PC-9 (cell line): ENCODE data around the gene ZNRD2. TPM values are rescaled to one million over a fixed set of nuclear protein-coding genes. Genes with fewer than 3 reads are reported as not detected.

Experiments
- BruUV-seq: library from RNA; stranded (reverse); fragments of 400-500 nt; replicated peaks from 2 replicates; lab custom pipeline; 2021; lab: Mats Ljungman, UMichigan
- CTCF ChIA-PET: fragments of 300-600 bp; sonication (Branson Sonifier 250); formaldehyde crosslinking; loops from one replicate; lab custom pipeline; 2022; ENCODE audit warnings: antibody characterized with exemption; lab: Charles Lee
- POLR2A ChIA-PET: fragments of 300-600 bp; sonication (Branson Sonifier 250); formaldehyde crosslinking; loops from one replicate; lab custom pipeline; 2022; ENCODE audit warnings: antibody characterized with exemption; ENCODE audit not compliant: unreplicated experiment; lab: Charles Lee
- DNase-seq, 2 experiments: peaks; one replicate each; pipeline versions ENCODE4 v3.0.0 to v3.0.0-alpha.2; 2015 to 2022; ENCODE audit warnings: mixed read lengths in 1 of 2
- H2AFZ ChIP-seq: fragments of 200-600 bp; sonication (generic); 2 replicates; pipeline ENCODE4 v1.8.1; 2017; ENCODE audit warnings: antibody characterized with exemption
- H3F3A ChIP-seq: fragments of 200-600 bp; sonication (generic); 2 replicates; pipeline ENCODE4 v1.8.1; 2017; ENCODE audit warnings: antibody characterized with exemption, mild to moderate bottlenecking, low read depth; ENCODE audit not compliant: insufficient read depth
- H3K27ac ChIP-seq: fragments of 200-600 bp; sonication (generic); 2 replicates; pipeline ENCODE4 v1.6.1; 2016; ENCODE audit warnings: mixed run types
- H3K27me3 ChIP-seq: fragments of 200-600 bp; sonication (generic); 2 replicates; pipeline ENCODE4 v1.6.1; 2016; ENCODE audit warnings: low read depth, mixed run types; ENCODE audit not compliant: insufficient read depth
- H3K36me3 ChIP-seq: fragments of 200-600 bp; sonication (generic); 2 replicates; pipeline ENCODE4 v1.6.1; 2016; ENCODE audit warnings: low read depth, mixed run types
- H3K4me1 ChIP-seq: fragments of 200-600 bp; sonication (generic); replicated peaks from 2 replicates; pipeline ENCODE4 v1.6.1; 2016; ENCODE audit warnings: mixed run types; ENCODE audit not compliant: insufficient read depth
- H3K4me2 ChIP-seq: fragments of 200-600 bp; sonication (generic); 2 replicates; pipeline ENCODE4 v1.6.1; 2017; ENCODE audit warnings: mixed run types
- H3K4me3 ChIP-seq: fragments of 200-600 bp; sonication (generic); 2 replicates; pipeline ENCODE4 v1.6.1; 2016; ENCODE audit warnings: mixed run types
- H3K79me2 ChIP-seq: fragments of 200-600 bp; sonication (generic); 2 replicates; pipeline ENCODE4 v1.6.1; 2017; ENCODE audit warnings: low read depth, mixed run types
- H3K9me2 ChIP-seq: fragments of 200-600 bp; sonication (generic); 2 replicates; pipeline ENCODE4 v1.8.1; 2017; ENCODE audit warnings: mild to moderate bottlenecking; ENCODE audit not compliant: insufficient read depth
- H3K9me3 ChIP-seq: fragments of 200-600 bp; sonication (generic); 2 replicates; pipeline ENCODE4 v1.8.1; 2016; ENCODE audit warnings: low read depth; ENCODE audit not compliant: insufficient read depth
- H4K20me1 ChIP-seq: fragments of 200-600 bp; sonication (generic); 2 replicates; pipeline ENCODE4 v1.8.1; 2017; ENCODE audit not compliant: insufficient read depth
- EZH2 ChIP-seq: fragments of 200-600 bp; sonication (generic); IDR thresholded peaks from 2 replicates; pipeline ENCODE4 v1.8.0; 2017; ENCODE audit warnings: antibody characterized with exemption, low read depth
- intact Hi-C: fragments of 100-400 bp; cut with micrococcal nuclease; formaldehyde crosslinking; loops from one replicate; pipeline ENCODE4 v1.10.0; 2022; ENCODE audit not compliant: unreplicated experiment
- total RNA-seq: library from RNA; stranded (reverse); gene quantifications from 2 replicates; pipeline ENCODE4 v1.2.3, GENCODE V29; 2021
- TF ChIP-seq, protein P1 (sequence below): fragments of 200-600 bp; sonication (generic); conservative IDR thresholded peaks from 2 replicates; pipeline ENCODE4 v1.6.1; 2017; ENCODE audit warnings: mixed run types, antibody characterized with exemption, mild to moderate bottlenecking, moderate library complexity

ZNRD2 gene
- total RNA-seq, 1 experiment from 2014 or later = 51.4 TPM

DNA sequence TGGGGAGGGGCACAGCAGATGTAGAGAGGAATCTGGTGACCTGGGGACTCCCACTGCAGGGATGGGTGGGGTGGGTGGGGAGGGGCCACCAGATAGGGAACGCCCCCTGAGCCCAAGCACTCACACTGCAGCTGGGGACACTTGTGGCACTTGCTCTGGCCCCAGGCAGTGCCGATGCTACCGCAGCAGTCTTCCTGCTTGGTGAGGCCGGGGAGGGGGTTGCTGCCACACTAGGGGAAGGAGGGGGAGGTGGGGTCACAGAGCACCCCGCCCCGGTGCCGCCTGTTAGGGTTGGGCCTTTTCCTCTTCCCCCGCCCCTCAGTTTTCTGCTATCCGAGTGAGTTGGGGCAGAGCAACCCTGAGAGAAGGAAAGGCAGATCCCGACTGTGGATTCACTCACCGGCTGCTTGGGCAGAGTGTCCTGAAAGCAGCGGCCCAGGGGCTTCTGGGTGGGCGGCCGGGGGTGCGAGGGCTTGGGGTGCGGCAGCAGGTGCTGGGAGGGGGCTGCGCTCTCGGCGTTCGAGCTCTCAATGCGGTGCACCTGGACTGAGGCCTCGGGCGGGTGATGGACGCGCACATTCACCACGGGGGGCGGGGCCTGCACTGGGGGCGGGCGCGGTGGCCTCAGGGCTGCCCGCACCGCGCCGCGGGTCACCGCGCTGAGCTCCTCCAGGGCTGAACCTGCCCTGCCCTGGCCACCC is 16.8 kb upstream of the ZNRD2 start:
- H3K9me2 ChIP-seq = no peaks in the 10 kb centered on the region
- H2AFZ ChIP-seq = no peak overlapping the region
- H3K27me3 ChIP-seq = no peaks in the 10 kb centered on the region
- intact Hi-C loops = no loop called here
- peak; percentile 79 to 93 for DNase-seq
- H3K9me3 ChIP-seq = no peaks in the 10 kb centered on the region
- peak overlapping the region; percentile 86 for H3K4me2 ChIP-seq
- H4K20me1 ChIP-seq = peaks cover 16% of the 10 kb centered on the region
- H3K36me3 ChIP-seq = peaks cover 31% of the 10 kb centered on the region
- H3K4me1 ChIP-seq = peaks cover 42% of the 10 kb centered on the region
- peak overlapping the region; percentile 63 for H3K27ac ChIP-seq
- TF ChIP-seq EZH2 = no peak
- TF ChIP-seq, protein P1, sequence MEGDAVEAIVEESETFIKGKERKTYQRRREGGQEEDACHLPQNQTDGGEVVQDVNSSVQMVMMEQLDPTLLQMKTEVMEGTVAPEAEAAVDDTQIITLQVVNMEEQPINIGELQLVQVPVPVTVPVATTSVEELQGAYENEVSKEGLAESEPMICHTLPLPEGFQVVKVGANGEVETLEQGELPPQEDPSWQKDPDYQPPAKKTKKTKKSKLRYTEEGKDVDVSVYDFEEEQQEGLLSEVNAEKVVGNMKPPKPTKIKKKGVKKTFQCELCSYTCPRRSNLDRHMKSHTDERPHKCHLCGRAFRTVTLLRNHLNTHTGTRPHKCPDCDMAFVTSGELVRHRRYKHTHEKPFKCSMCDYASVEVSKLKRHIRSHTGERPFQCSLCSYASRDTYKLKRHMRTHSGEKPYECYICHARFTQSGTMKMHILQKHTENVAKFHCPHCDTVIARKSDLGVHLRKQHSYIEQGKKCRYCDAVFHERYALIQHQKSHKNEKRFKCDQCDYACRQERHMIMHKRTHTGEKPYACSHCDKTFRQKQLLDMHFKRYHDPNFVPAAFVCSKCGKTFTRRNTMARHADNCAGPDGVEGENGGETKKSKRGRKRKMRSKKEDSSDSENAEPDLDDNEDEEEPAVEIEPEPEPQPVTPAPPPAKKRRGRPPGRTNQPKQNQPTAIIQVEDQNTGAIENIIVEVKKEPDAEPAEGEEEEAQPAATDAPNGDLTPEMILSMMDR = no peak
- H3K79me2 ChIP-seq = peaks cover 50% of the 10 kb centered on the region
- ChIA-PET CTCF (interaction anchor here (0.5 to 0.7 kb wide), 4 partner anchors 17 to 200 kb away, joined by 3 to 5 read pairs (median 3); partner anchors contain the start of genes FAM89B and ZNRD2), POLR2A (interaction anchor here (0.5 to 1.4 kb wide), 11 partner anchors 12 to 183 kb away, joined by 3 to 15 read pairs (median 4); partner anchors contain the start of genes FAM89B, KCNK7, NEAT1 and PCNX3)
- H3F3A ChIP-seq = peaks cover 64% of the 10 kb centered on the region
- no TSS peak for BruUV-seq
- peak overlapping the region; percentile 60 for H3K4me3 ChIP-seq

DNA sequence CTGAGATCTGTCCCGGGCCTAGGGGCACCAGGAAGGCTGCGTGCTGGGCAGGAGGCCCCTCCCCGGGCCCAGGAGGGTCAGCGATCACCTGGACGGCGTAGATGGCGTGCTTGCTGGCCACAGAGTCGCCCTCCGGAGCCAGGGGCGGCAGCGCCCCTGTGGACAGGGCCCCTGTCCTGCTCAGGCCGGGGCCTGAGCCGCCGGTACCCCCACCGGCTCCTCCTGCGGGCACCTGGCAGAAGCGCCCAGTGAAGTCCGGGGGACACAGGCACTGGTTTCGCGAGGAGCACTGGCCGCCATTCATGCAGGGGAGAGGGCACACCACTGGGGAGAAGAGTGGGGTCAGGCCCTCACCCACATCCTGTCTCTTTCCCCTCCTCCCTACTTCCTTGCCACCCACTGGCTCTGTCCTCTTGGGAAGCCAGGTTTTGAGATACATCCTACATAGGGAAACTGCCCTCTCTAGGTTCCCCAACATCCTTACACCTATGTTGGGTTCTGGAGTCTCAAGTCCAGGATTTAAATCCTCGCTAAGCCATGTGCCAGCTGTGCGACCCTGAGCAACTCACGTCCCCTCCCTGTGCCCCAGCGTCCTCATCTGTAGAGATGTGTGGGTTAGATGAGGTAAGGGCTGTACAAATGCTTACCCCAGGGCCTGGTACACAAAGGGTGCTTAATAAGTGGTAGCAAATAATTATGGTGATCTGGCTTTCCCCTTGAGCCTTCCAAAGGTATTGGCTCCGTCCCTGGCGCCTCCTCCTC is 16.0 kb upstream of the ZNRD2 start:
- Histone ChIP-seq H3K4me1 (peaks cover 50% of the 10 kb centered on the region), H3K9me3 (no peaks in the 10 kb centered on the region), H3K27ac (peak overlapping the region; percentile 63), H3K4me3 (peak overlapping the region; percentile 60), H3K9me2 (no peaks in the 10 kb centered on the region), H3K79me2 (peaks cover 56% of the 10 kb centered on the region), H4K20me1 (peaks cover 16% of the 10 kb centered on the region), H3K36me3 (peaks cover 24% of the 10 kb centered on the region), H2AFZ (no peak overlapping the region), H3K4me2 (peak overlapping the region; percentile 86), H3F3A (peaks cover 63% of the 10 kb centered on the region), H3K27me3 (no peaks in the 10 kb centered on the region)
- CTCF ChIA-PET = interaction anchor here (0.5 to 1.4 kb wide), 3 partner anchors 13 to 201 kb away, joined by 3 to 7 read pairs (median 5); no protein-coding TSS in a partner anchor
- POLR2A ChIA-PET = interaction anchor here (0.6 to 1.0 kb wide), 4 partner anchors 42 to 183 kb away, joined by 3 to 15 read pairs (median 4); partner anchors contain the start of genes KCNK7, NEAT1 and PCNX3
- no TSS peak for BruUV-seq
- no peak for TF ChIP-seq EZH2
- TF ChIP-seq, protein P1 = no peak
- DNase-seq = no peak
- intact Hi-C loops = no loop called here

DNA sequence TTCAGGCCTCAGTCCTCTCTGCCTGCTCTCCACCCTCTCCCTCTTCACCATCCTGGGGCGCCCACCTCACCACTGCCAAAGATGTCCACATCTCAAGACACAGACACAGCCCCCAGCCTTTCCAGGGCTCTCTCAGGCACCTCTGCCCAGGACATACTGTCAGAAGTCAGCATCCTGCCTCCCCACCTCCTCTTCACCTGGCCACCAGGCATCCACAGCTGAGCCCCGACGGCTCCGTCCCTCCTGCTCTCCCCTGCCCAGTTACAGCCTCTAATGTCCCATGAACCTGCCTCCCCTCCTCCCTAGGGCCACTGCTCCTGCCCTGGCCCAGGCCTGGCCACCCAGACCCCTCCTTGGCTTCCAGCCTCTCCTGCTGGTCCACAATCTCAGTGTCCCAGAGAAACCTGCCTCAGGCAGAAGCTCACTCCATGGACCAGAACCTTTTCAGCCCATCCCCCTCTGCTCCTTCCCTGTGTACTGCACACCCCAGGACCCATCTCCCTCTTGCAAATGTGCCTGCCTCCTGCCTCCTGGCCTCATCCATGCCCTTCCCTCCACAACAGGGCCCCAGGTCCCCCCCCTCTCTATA is 15.3 kb upstream of the ZNRD2 start:
- Histone ChIP-seq H3K4me1 (peaks cover 57% of the 10 kb centered on the region), H2AFZ (no peak overlapping the region), H3K79me2 (peaks cover 56% of the 10 kb centered on the region), H4K20me1 (peaks cover 11% of the 10 kb centered on the region), H3K4me2 (peak overlapping the region; percentile 86), H3K27ac (peak overlapping the region; percentile 63), H3K9me2 (no peaks in the 10 kb centered on the region), H3F3A (peaks cover 69% of the 10 kb centered on the region), H3K4me3 (peak overlapping the region; percentile 60; the same call in 1 of the 2 replicates), H3K9me3 (no peaks in the 10 kb centered on the region), H3K27me3 (no peaks in the 10 kb centered on the region), H3K36me3 (peaks cover 24% of the 10 kb centered on the region)
- CTCF ChIA-PET = interaction anchor here (1.4 kb wide), 1 partner anchor 14 kb away, joined by 7 read pairs; no protein-coding TSS in a partner anchor
- TF ChIP-seq, protein P1 = no peak
- no peak for TF ChIP-seq EZH2
- intact Hi-C loops = loop anchor here (1.0 to 5.0 kb wide), 5 partner anchors 14 to 457 kb away; partner anchors contain the start of genes C11orf68, CST6, DRAP1 and NEAT1
- no TSS peak for BruUV-seq
- no peak for DNase-seq
- POLR2A ChIA-PET = interaction anchor here (0.6 to 0.8 kb wide), 2 partner anchors 40 to 78 kb away, joined by 5 to 9 read pairs; no protein-coding TSS in a partner anchor
